ENCODE data around the gene PREX1. TPM values are rescaled to one million over a fixed set of nuclear protein-coding genes. Genes with fewer than 3 reads are reported as not detected.

Gene PREX1
- total and polyA plus RNA-seq, 9 donors, result 16.7 to 32.5 (median 22.5) TPM

GRCh38 chr20:48797275-48797825, 30.4 kb downstream of the PREX1 start:
- Histone ChIP-seq H3K4me3 (ENCODE audit: low read length) (no peak overlapping the region), H3K9me3 (replicated peaks; ENCODE audit: control insufficient read depth, low read depth, low read length) (no peaks in the 10 kb centered on the region), H3K27ac (ENCODE audit: low read length) (no peak overlapping the region), H3K4me1 (ENCODE audit: control insufficient read depth, insufficient read depth, low read length) (peaks cover 44% of the 10 kb centered on the region), H3K36me3 (ENCODE audit: control insufficient read depth, insufficient read depth, low read length) (no peaks in the 10 kb centered on the region), H3K27me3 (ENCODE audit: control insufficient read depth, insufficient read depth, low read length) (no peaks in the 10 kb centered on the region)
- WGBS (ENCODE audit: insufficient coverage), result 51% methylated on average over 15 of the region's 15 CpGs
- DNase-seq, result peak; percentile 79

GRCh38 chr20:48795732-48796131, 32.1 kb downstream of the PREX1 start:
- DNase-seq, result no peak
- Histone ChIP-seq H3K4me1 (ENCODE audit: control insufficient read depth, insufficient read depth, low read length) (peaks cover 56% of the 10 kb centered on the region), H3K4me3 (ENCODE audit: low read length) (no peak overlapping the region), H3K36me3 (ENCODE audit: control insufficient read depth, insufficient read depth, low read length) (no peaks in the 10 kb centered on the region), H3K27me3 (ENCODE audit: control insufficient read depth, insufficient read depth, low read length) (no peaks in the 10 kb centered on the region), H3K27ac (ENCODE audit: low read length) (no peak overlapping the region), H3K9me3 (replicated peaks; ENCODE audit: control insufficient read depth, low read depth, low read length) (no peaks in the 10 kb centered on the region)
- WGBS (ENCODE audit: insufficient coverage), result 67% methylated on average over 1 of the region's 5 CpGs

GRCh38 chr20:48794816-48795457, 32.9 kb downstream of the PREX1 start:
- Histone ChIP-seq H3K4me3 (ENCODE audit: low read length) (no peak overlapping the region), H3K9me3 (replicated peaks; ENCODE audit: control insufficient read depth, low read depth, low read length) (no peaks in the 10 kb centered on the region), H3K27me3 (ENCODE audit: control insufficient read depth, insufficient read depth, low read length) (no peaks in the 10 kb centered on the region), H3K36me3 (ENCODE audit: control insufficient read depth, insufficient read depth, low read length) (no peaks in the 10 kb centered on the region), H3K27ac (ENCODE audit: low read length) (no peak overlapping the region), H3K4me1 (ENCODE audit: control insufficient read depth, insufficient read depth, low read length) (peaks cover 57% of the 10 kb centered on the region)
- whole genome bisulfite sequencing (ENCODE audit: insufficient coverage), result no CpG with 5 or more reads among the region's 5 CpGs
- no peak for DNase-seq

- H3K4me1 ChIP-seq (ENCODE audit: control insufficient read depth, insufficient read depth, low read length), result peaks cover 58% of the 10 kb centered on the region
- no peak overlapping the region for H3K27ac ChIP-seq (ENCODE audit: low read length)
Measured at GRCh38 chr20:48794360-48794759, 33.4 kb downstream of the PREX1 start.

GRCh38 chr20:48793776-48794175, 34.0 kb downstream of the PREX1 start:
- Histone ChIP-seq H3K4me3 (ENCODE audit: low read length) (no peak overlapping the region), H3K4me1 (ENCODE audit: control insufficient read depth, insufficient read depth, low read length) (peaks cover 55% of the 10 kb centered on the region), H3K27me3 (ENCODE audit: control insufficient read depth, insufficient read depth, low read length) (no peaks in the 10 kb centered on the region), H3K36me3 (ENCODE audit: control insufficient read depth, insufficient read depth, low read length) (no peaks in the 10 kb centered on the region), H3K27ac (ENCODE audit: low read length) (no peak overlapping the region), H3K9me3 (replicated peaks; ENCODE audit: control insufficient read depth, low read depth, low read length) (no peaks in the 10 kb centered on the region)
- WGBS (ENCODE audit: insufficient coverage), result 29% methylated on average over 1 of the region's 3 CpGs
- DNase-seq, result no peak

More at GRCh38 chr20:48794360-48794759, 33.4 kb downstream of the PREX1 start:
- Histone ChIP-seq H3K36me3 (ENCODE audit: control insufficient read depth, insufficient read depth, low read length) (no peaks in the 10 kb centered on the region), H3K9me3 (replicated peaks; ENCODE audit: control insufficient read depth, low read depth, low read length) (no peaks in the 10 kb centered on the region), H3K27me3 (ENCODE audit: control insufficient read depth, insufficient read depth, low read length) (no peaks in the 10 kb centered on the region), H3K4me3 (ENCODE audit: low read length) (no peak overlapping the region)
- WGBS (ENCODE audit: insufficient coverage), result 13% methylated on average over 5 of the region's 5 CpGs
- DNase-seq, result peak; percentile 25

- no peak overlapping the region for H3K4me3 ChIP-seq (ENCODE audit: low read length)
- H3K4me1 ChIP-seq (ENCODE audit: control insufficient read depth, insufficient read depth, low read length), result peaks cover 47% of the 10 kb centered on the region
- peak; percentile 23 for DNase-seq
- H3K27ac ChIP-seq (ENCODE audit: low read length), result no peak overlapping the region
- no peaks in the 10 kb centered on the region for H3K9me3 ChIP-seq (replicated peaks; ENCODE audit: control insufficient read depth, low read depth, low read length)
- H3K27me3 ChIP-seq (ENCODE audit: control insufficient read depth, insufficient read depth, low read length), result no peaks in the 10 kb centered on the region
- 47% methylated on average over 3 of the region's 6 CpGs for WGBS (ENCODE audit: insufficient coverage)
- no peaks in the 10 kb centered on the region for H3K36me3 ChIP-seq (ENCODE audit: control insufficient read depth, insufficient read depth, low read length)
Measured at GRCh38 chr20:48791666-48792071, 36.1 kb downstream of the PREX1 start.

GRCh38 chr20:48791014-48791413, 36.8 kb downstream of the PREX1 start:
- WGBS (ENCODE audit: insufficient coverage), result 34% methylated on average over 5 of the region's 11 CpGs
- H3K27me3 ChIP-seq (ENCODE audit: control insufficient read depth, insufficient read depth, low read length), result no peaks in the 10 kb centered on the region
- no peak overlapping the region for H3K4me3 ChIP-seq (ENCODE audit: low read length)
- H3K27ac ChIP-seq (ENCODE audit: low read length), result no peak overlapping the region
- H3K4me1 ChIP-seq (ENCODE audit: control insufficient read depth, insufficient read depth, low read length), result peaks cover 47% of the 10 kb centered on the region
- H3K36me3 ChIP-seq (ENCODE audit: control insufficient read depth, insufficient read depth, low read length), result no peaks in the 10 kb centered on the region
- H3K9me3 ChIP-seq (replicated peaks; ENCODE audit: control insufficient read depth, low read depth, low read length), result no peaks in the 10 kb centered on the region
- peak; percentile 23 for DNase-seq

- Histone ChIP-seq H3K9me3 (replicated peaks; ENCODE audit: control insufficient read depth, low read depth, low read length) (no peaks in the 10 kb centered on the region), H3K4me1 (ENCODE audit: control insufficient read depth, insufficient read depth, low read length) (peaks cover 47% of the 10 kb centered on the region), H3K27me3 (ENCODE audit: control insufficient read depth, insufficient read depth, low read length) (no peaks in the 10 kb centered on the region), H3K27ac (ENCODE audit: low read length) (no peak overlapping the region), H3K4me3 (ENCODE audit: low read length) (no peak overlapping the region), H3K36me3 (ENCODE audit: control insufficient read depth, insufficient read depth, low read length) (no peaks in the 10 kb centered on the region)
- DNase-seq, result no peak
- 27% methylated on average over 3 of the region's 5 CpGs for WGBS (ENCODE audit: insufficient coverage)
Measured at GRCh38 chr20:48790473-48791003, 37.3 kb downstream of the PREX1 start.

- H3K4me3 ChIP-seq (ENCODE audit: low read length), result no peak overlapping the region
- no peaks in the 10 kb centered on the region for H3K27me3 ChIP-seq (ENCODE audit: control insufficient read depth, insufficient read depth, low read length)
- no peak overlapping the region for H3K27ac ChIP-seq (ENCODE audit: low read length)
- DNase-seq, result no peak
- 90% methylated on average over 5 of the region's 9 CpGs for whole genome bisulfite sequencing (ENCODE audit: insufficient coverage)
- no peaks in the 10 kb centered on the region for H3K36me3 ChIP-seq (ENCODE audit: control insufficient read depth, insufficient read depth, low read length)
- peaks cover 42% of the 10 kb centered on the region for H3K4me1 ChIP-seq (ENCODE audit: control insufficient read depth, insufficient read depth, low read length)
- no peaks in the 10 kb centered on the region for H3K9me3 ChIP-seq (replicated peaks; ENCODE audit: control insufficient read depth, low read depth, low read length)
Measured at GRCh38 chr20:48789781-48790472, 37.9 kb downstream of the PREX1 start.

- DNase-seq, result no peak
- Histone ChIP-seq H3K27ac (ENCODE audit: low read length) (no peak overlapping the region), H3K4me3 (ENCODE audit: low read length) (no peak overlapping the region), H3K36me3 (ENCODE audit: control insufficient read depth, insufficient read depth, low read length) (no peaks in the 10 kb centered on the region), H3K27me3 (ENCODE audit: control insufficient read depth, insufficient read depth, low read length) (no peaks in the 10 kb centered on the region), H3K9me3 (replicated peaks; ENCODE audit: control insufficient read depth, low read depth, low read length) (no peaks in the 10 kb centered on the region), H3K4me1 (ENCODE audit: control insufficient read depth, insufficient read depth, low read length) (peaks cover 37% of the 10 kb centered on the region)
- WGBS (ENCODE audit: insufficient coverage), result 80% methylated on average over 1 of the region's 6 CpGs
Measured at GRCh38 chr20:48789185-48789668, 38.6 kb downstream of the PREX1 start.
